ENCODE measurements around the gene WDFY1.

DNA sequence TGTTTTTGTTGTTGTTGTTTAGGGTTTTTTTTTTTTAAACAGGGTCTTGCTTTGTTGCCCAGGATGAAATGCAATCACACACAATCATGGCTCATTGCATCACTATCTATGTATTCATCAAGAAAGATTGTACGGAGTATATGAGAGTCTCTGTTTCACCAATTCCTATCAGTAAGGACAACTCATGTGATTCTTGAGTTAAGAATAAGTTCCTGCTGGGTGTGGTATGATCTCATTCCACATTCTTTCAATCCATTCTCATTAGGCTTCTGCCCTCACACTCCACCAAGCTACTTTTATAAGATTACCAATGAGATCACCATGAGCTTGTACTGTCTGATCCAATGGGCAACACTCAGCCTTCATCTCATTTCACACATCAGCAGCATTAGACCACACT, 98.6 kb downstream of the WDFY1 start:
- no peak for TF ChIP-seq POLR2AphosphoS5 (IDR thresholded peaks at IDR 0.05; ENCODE audit: low read depth, low read length)
- no peak for TF ChIP-seq SIN3A (IDR thresholded peaks at IDR 0.05; ENCODE audit: borderline replicate concordance, insufficient read depth, low read length)
- TF ChIP-seq, protein P1, sequence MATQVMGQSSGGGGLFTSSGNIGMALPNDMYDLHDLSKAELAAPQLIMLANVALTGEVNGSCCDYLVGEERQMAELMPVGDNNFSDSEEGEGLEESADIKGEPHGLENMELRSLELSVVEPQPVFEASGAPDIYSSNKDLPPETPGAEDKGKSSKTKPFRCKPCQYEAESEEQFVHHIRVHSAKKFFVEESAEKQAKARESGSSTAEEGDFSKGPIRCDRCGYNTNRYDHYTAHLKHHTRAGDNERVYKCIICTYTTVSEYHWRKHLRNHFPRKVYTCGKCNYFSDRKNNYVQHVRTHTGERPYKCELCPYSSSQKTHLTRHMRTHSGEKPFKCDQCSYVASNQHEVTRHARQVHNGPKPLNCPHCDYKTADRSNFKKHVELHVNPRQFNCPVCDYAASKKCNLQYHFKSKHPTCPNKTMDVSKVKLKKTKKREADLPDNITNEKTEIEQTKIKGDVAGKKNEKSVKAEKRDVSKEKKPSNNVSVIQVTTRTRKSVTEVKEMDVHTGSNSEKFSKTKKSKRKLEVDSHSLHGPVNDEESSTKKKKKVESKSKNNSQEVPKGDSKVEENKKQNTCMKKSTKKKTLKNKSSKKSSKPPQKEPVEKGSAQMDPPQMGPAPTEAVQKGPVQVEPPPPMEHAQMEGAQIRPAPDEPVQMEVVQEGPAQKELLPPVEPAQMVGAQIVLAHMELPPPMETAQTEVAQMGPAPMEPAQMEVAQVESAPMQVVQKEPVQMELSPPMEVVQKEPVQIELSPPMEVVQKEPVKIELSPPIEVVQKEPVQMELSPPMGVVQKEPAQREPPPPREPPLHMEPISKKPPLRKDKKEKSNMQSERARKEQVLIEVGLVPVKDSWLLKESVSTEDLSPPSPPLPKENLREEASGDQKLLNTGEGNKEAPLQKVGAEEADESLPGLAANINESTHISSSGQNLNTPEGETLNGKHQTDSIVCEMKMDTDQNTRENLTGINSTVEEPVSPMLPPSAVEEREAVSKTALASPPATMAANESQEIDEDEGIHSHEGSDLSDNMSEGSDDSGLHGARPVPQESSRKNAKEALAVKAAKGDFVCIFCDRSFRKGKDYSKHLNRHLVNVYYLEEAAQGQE (IDR thresholded peaks at IDR 0.05; ENCODE audit: insufficient read depth in 1 of 2, low read depth in 2 of 2, low read length in 2 of 2) = no peak
